Esophagus muscularis mucosa (tissue), 3 donors: ENCODE results near the gene LILRB4.
"Not testable (repeated sequence)": the region's sequence is repeated elsewhere in the genome, so short reads cannot be mapped to it uniquely, and the experiment has no call there.

ENCODE experiments used
- POLR2A ChIP-seq: fragments of 450-650 bp; IDR thresholded peaks from one replicate; pipeline ENCODE4 v1.6.1; 2017; ENCODE audit warnings: antibody characterized with exemption, moderate library complexity, mild to moderate bottlenecking, low read depth
- TF ChIP-seq, protein P1 (sequence below), 3 experiments: fragments of 200-600 bp in 2 of 3; fragments of 450-650 bp in 1 of 3; sonication (generic) in 2 of 3; IDR thresholded peaks; one replicate each; pipeline ENCODE4 v1.5.1; 2017 to 2019; ENCODE audit warnings: antibody characterized with exemption in 3 of 3, mild to moderate bottlenecking in 2 of 3, moderate library complexity in 1 of 3

DNA sequence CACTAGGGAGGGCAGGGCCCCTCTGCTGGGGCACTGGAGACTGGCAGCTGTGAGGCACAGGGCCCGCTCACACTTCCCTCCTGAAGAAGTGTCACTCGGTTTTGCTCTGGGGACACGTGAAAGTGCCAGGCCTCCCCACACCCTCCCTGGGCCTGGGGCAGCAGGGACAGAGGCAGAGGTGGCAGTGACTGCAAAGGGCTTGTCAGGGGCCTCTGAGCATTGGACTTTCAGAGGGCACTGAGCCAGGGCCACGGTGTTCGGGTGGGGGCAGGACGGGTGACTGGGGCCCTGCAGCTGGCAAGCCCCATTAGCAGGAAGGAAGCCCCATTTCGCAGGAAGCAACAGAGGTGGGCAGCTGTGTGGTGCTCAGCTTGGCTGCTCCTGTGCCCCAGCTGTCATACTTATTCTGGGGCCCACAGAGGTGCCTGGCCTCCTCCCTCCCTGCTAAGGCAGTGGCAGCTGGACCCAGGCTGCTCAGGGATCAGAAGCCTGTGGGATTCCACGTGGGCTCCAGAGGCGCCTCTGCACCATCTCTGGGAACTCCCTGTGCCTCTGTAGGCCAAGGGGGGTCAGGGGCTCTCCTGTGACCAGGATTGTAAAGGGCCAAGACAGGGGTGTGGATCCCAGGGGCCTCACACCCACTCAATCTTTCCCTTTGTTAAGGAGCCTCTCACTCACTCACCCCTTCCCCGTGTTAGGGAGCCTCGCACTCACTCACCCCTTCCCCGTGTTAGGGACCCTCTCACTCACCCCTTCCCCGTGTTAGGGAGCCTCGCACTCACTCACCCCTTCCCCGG is 37.7 kb upstream of the LILRB4 start:
- TF ChIP-seq, protein P1, sequence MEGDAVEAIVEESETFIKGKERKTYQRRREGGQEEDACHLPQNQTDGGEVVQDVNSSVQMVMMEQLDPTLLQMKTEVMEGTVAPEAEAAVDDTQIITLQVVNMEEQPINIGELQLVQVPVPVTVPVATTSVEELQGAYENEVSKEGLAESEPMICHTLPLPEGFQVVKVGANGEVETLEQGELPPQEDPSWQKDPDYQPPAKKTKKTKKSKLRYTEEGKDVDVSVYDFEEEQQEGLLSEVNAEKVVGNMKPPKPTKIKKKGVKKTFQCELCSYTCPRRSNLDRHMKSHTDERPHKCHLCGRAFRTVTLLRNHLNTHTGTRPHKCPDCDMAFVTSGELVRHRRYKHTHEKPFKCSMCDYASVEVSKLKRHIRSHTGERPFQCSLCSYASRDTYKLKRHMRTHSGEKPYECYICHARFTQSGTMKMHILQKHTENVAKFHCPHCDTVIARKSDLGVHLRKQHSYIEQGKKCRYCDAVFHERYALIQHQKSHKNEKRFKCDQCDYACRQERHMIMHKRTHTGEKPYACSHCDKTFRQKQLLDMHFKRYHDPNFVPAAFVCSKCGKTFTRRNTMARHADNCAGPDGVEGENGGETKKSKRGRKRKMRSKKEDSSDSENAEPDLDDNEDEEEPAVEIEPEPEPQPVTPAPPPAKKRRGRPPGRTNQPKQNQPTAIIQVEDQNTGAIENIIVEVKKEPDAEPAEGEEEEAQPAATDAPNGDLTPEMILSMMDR (IDR thresholded peaks at IDR 0.05), result not testable (repeated sequence)
- not testable (repeated sequence) for TF ChIP-seq POLR2A
